ENCODE measurements around the gene PTPRB.

The PTPRB gene

GRCh38 chr12:70671698-70672097 lies 34.5 kb upstream of the PTPRB start:
- no peak for TF ChIP-seq TAF1 (IDR thresholded peaks at IDR 0.05; ENCODE audit: borderline replicate concordance, insufficient read depth, low read length)
- TF ChIP-seq FOXP2 (optimal IDR thresholded peaks at IDR 0.05; ENCODE audit: borderline replicate concordance, extremely low read depth, extremely low read length, insufficient read depth), result no peak

GRCh38 chr12:70670948-70671347 lies 33.7 kb upstream of the PTPRB start:
- no peak for TF ChIP-seq FOXP2 (optimal IDR thresholded peaks at IDR 0.05; ENCODE audit: borderline replicate concordance, extremely low read depth, extremely low read length, insufficient read depth)
- no peak for TF ChIP-seq SIN3A (IDR thresholded peaks at IDR 0.05; ENCODE audit: borderline replicate concordance, insufficient read depth, low read length)
- no peak for TF ChIP-seq REST (IDR thresholded peaks at IDR 0.05; ENCODE audit: insufficient read depth in 1 of 2, low read depth in 2 of 2, low read length in 2 of 2)
- TF ChIP-seq TAF1 (IDR thresholded peaks at IDR 0.05; ENCODE audit: borderline replicate concordance, insufficient read depth, low read length), result no peak
- no peak for TF ChIP-seq POLR2AphosphoS5 (IDR thresholded peaks at IDR 0.05; ENCODE audit: low read depth, low read length)

GRCh38 chr12:70667253-70667652 lies 30.0 kb upstream of the PTPRB start:
- TF ChIP-seq FOXP2 (optimal IDR thresholded peaks at IDR 0.05; ENCODE audit: borderline replicate concordance, extremely low read depth, extremely low read length, insufficient read depth) (no peak), SIN3A (IDR thresholded peaks at IDR 0.05; ENCODE audit: borderline replicate concordance, insufficient read depth, low read length) (no peak), POLR2AphosphoS5 (IDR thresholded peaks at IDR 0.05; ENCODE audit: low read depth, low read length) (no peak), TAF1 (IDR thresholded peaks at IDR 0.05; ENCODE audit: borderline replicate concordance, insufficient read depth, low read length) (no peak), REST (IDR thresholded peaks at IDR 0.05; ENCODE audit: insufficient read depth in 1 of 2, low read depth in 2 of 2, low read length in 2 of 2) (no peak)

GRCh38 chr12:70666364-70666763 lies 29.1 kb upstream of the PTPRB start:
- TF ChIP-seq FOXP2 (optimal IDR thresholded peaks at IDR 0.05; ENCODE audit: borderline replicate concordance, extremely low read depth, extremely low read length, insufficient read depth) (no peak), REST (IDR thresholded peaks at IDR 0.05; ENCODE audit: insufficient read depth in 1 of 2, low read depth in 2 of 2, low read length in 2 of 2) (no peak), TAF1 (IDR thresholded peaks at IDR 0.05; ENCODE audit: borderline replicate concordance, insufficient read depth, low read length) (no peak), SIN3A (IDR thresholded peaks at IDR 0.05; ENCODE audit: borderline replicate concordance, insufficient read depth, low read length) (no peak), POLR2AphosphoS5 (IDR thresholded peaks at IDR 0.05; ENCODE audit: low read depth, low read length) (no peak)

- TF ChIP-seq SIN3A (IDR thresholded peaks at IDR 0.05; ENCODE audit: borderline replicate concordance, insufficient read depth, low read length), result no peak
- no peak for TF ChIP-seq POLR2AphosphoS5 (IDR thresholded peaks at IDR 0.05; ENCODE audit: low read depth, low read length)
- 0 out of 4 replicates have a peak, but pooled peaks of 1 of the 2 experiments have one; percentile 5 for TF ChIP-seq REST (IDR thresholded peaks at IDR 0.05; ENCODE audit: insufficient read depth in 1 of 2, low read depth in 2 of 2, low read length in 2 of 2)
- TF ChIP-seq FOXP2 (optimal IDR thresholded peaks at IDR 0.05; ENCODE audit: borderline replicate concordance, extremely low read depth, extremely low read length, insufficient read depth), result no peak
- TF ChIP-seq TAF1 (IDR thresholded peaks at IDR 0.05; ENCODE audit: borderline replicate concordance, insufficient read depth, low read length), result no peak
These were observed 27.2 kb upstream of the PTPRB start for GRCh38 chr12:70664465-70664881.

Data from PFSK-1 (cell line).